ENCODE measurements around the gene SPNS2.

SPNS2 gene

DNA sequence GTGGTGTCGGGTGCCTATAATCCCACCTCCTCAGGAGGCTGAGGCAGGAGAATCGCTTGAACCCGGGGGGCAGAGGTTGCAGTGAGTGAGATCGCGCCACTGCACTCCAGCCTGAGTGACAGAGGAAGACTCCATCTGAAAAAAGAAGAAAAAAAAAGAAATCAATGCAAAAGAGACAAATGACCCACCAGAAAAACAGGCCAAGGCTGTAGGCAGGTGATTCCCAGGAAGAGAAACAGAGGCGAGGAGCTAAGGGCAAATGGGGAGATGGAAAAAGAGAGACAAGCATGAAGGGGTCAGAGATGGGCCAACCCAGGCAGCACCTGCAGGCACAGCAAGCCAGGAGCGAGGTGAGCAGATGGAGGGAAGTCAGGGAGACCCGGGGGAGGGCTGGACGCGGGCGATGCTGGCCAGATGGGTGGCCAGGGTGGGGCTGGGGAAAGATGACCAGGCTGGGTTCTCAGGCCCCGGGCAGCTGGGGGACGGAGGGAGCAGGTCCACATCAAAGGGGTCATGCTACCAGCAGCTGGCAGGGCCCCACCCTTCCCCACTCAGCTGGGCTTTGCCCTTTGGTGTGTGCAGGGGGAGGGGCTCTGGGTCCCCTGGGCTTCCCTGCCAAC, 31.0 kb downstream of the SPNS2 start:
- DNase-seq (ENCODE audit: low read depth): no peak
- TF ChIP-seq, protein P1, sequence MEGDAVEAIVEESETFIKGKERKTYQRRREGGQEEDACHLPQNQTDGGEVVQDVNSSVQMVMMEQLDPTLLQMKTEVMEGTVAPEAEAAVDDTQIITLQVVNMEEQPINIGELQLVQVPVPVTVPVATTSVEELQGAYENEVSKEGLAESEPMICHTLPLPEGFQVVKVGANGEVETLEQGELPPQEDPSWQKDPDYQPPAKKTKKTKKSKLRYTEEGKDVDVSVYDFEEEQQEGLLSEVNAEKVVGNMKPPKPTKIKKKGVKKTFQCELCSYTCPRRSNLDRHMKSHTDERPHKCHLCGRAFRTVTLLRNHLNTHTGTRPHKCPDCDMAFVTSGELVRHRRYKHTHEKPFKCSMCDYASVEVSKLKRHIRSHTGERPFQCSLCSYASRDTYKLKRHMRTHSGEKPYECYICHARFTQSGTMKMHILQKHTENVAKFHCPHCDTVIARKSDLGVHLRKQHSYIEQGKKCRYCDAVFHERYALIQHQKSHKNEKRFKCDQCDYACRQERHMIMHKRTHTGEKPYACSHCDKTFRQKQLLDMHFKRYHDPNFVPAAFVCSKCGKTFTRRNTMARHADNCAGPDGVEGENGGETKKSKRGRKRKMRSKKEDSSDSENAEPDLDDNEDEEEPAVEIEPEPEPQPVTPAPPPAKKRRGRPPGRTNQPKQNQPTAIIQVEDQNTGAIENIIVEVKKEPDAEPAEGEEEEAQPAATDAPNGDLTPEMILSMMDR (IDR thresholded peaks at IDR 0.05; ENCODE audit: insufficient read depth, low read depth, low read length, missing control alignments): no peak

DNA sequence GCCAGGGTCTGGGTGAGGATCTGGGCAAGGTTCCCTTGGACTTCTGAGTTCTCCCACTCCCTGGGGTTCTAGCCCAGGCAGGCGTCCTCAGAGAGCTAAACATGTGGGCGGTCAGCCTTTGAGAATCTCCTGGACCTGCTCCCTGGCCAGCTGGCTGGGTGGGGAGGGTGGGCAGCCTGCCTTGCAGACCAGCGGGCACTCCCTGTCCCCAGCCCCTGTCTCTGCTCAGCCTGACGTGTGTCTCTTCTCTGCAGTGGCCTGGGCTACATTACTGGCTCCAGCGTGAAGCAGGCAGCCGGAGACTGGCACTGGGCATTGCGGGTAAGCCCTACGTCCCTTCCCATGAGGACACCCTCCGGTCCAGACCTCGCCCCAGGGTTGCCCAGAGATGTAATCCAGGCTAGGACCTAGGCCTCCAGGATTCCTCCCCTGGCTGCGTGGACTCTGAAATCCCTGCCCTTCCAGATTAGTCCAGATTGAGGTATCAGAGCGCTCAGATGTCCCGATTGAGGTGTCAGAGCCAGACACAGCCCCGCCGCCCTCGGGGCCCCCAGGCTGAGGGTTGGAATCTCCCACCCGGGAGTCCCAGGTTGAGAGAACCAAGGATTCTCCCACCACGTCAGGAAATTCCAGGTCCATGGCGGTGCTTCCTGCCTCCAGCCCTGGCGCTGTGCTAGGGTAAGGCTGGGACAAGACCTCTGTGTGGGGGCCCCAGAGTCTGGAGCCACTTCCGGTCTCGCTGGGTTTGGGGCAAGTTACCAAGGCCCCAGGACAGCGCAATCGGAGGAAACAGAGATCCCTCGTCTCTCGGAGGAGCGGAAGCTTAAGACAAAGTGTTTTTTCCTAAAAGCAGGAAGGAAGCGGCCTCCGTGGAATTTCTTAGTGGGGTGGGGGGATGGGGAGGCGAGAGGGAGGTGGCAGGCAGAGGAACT, 32.4 kb downstream of the SPNS2 start:
- no peak overlapping the region for H3K4me3 ChIP-seq (ENCODE audit: low read length)
- DNase-seq (ENCODE audit: low read depth): no peak
- TF ChIP-seq, protein P1 (IDR thresholded peaks at IDR 0.05; ENCODE audit: insufficient read depth, low read depth, low read length, missing control alignments): no peak

More for the DNA sequence above, 31.0 kb downstream of the SPNS2 start:
- H3K4me3 ChIP-seq (ENCODE audit: low read length): no peak overlapping the region

DNA sequence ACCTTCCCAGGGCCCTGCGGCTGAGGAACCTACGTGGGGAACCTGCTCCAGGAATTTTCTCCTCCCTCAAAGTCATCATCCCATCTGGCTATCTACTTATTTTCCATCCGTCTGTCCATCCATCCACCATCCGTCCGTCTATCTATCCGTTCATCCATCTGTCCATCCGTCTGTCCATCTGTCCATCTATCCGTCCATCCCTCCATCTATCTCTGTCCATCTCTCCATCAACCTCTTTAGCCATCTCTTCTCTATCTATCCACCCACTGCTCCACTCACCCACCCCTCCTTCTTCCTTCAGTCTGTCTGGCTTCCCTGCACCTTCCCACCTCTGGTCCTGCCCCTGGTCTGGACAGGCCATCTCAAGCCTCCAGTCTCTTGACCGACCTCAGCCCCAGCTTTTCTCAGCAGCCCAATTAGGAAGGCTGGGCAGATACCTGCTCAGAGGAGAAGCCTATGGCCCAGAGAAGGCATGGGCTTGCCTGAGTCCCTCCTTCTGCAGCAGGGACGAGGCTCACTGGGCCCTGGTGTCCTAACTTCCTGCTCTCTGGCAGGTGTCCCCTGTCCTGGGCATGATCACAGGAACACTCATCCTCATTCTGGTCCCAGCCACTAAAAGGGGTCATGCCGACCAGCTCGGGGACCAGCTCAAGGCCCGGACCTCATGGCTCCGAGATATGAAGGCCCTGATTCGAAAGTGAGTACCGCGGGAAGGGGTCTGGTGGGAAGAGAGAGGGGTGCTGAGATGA, 33.5 kb downstream of the SPNS2 start:
- TF ChIP-seq, protein P1 (IDR thresholded peaks at IDR 0.05; ENCODE audit: insufficient read depth, low read depth, low read length, missing control alignments): no peak
- no peak overlapping the region for H3K4me3 ChIP-seq (ENCODE audit: low read length)
- DNase-seq (ENCODE audit: low read depth): no peak

DNA sequence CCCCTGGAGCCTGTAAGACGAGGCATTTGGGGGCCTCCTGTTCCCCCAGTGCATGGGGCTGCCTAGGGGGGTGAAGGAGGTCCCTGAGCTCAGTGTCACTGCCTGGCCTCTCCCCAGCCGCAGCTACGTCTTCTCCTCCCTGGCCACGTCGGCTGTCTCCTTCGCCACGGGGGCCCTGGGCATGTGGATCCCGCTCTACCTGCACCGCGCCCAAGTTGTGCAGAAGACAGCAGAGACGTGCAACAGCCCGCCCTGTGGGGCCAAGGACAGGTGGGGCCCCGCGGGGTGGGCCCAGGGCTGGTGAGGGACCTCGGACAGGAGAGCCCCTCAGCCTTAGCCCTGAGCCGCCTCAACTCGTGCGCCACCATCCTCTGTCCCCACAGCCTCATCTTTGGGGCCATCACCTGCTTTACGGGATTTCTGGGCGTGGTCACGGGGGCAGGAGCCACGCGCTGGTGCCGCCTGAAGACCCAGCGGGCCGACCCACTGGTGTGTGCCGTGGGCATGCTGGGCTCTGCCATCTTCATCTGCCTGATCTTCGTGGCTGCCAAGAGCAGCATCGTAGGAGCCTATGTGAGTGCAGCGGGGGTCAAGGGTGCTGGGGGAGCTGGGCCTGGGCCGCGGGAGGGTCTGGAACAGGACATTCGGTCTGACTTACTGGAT, 34.3 kb downstream of the SPNS2 start:
- H3K4me3 ChIP-seq (ENCODE audit: low read length): no peak overlapping the region
- TF ChIP-seq, protein P1 (IDR thresholded peaks at IDR 0.05; ENCODE audit: insufficient read depth, low read depth, low read length, missing control alignments): no peak
- DNase-seq (ENCODE audit: low read depth): no peak

DNA sequence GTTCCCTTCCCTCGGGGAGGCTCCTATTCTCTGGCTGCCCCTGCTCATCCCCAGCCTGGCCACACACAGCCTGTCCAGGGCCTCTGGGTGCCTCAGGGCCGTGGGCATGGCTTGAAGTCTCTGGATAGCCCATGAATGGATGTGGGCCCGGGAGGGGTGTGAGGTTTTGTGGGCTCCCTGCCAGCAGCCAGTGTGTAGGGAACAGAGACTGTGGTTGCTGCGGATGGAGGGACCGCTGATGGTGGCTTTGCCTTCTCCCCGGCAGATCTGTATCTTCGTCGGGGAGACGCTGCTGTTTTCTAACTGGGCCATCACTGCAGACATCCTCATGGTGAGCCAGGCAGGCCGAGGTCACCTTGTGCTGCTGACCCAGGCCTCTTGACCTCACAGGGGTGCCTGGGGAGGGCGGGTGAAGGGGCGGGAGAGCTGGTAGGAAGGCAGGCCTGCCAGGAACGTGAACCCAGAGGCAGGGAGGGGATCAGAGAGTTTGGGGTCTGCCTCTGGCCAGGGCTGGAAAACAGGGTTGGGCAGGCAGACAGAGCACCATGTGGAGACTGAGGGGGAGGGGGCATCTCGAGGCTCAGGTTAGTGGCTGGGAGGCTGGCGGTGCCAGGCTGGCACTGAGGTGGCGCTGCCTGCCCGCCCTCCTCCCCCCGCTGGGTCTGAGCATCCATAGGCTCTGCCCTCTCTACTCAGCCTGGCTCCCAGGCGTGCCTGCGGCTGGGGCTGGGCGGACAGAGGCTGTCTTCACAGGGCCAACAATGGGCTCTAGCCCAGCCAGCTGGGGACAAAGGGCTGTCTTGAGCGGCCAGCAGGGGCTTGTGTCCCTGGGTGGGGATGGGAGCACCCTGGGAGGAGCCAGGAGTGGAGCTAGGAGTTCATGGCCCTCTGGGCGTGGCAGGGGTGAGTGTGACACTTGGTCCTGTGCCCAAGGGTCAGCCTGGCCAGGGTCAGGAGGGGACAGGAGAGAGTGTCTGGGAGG, 35.1 kb downstream of the SPNS2 start:
- TF ChIP-seq, protein P1 (IDR thresholded peaks at IDR 0.05; ENCODE audit: insufficient read depth, low read depth, low read length, missing control alignments): no peak
- DNase-seq (ENCODE audit: low read depth): no peak
- no peak overlapping the region for H3K4me3 ChIP-seq (ENCODE audit: low read length)

Data from epithelial cell of esophagus (primary cell).